Measurements from ENCODE around the gene OR51V1. TPM values are rescaled to one million over a fixed set of nuclear protein-coding genes. Genes with fewer than 3 reads are reported as not detected.

OR51V1 gene
- total RNA-seq, 1 experiment from 2014 or later = not detected

- Mint-ChIP-seq H3K36me3 (ENCODE audit: insufficient read depth, unreplicated experiment) (no peaks in the 10 kb centered on the region), H3K4me1 (ENCODE audit: low read depth, unreplicated experiment) (no peaks in the 10 kb centered on the region)
These were observed 29.3 kb upstream of the OR51V1 start for GRCh38 chr11:5229796-5230195.

DNA sequence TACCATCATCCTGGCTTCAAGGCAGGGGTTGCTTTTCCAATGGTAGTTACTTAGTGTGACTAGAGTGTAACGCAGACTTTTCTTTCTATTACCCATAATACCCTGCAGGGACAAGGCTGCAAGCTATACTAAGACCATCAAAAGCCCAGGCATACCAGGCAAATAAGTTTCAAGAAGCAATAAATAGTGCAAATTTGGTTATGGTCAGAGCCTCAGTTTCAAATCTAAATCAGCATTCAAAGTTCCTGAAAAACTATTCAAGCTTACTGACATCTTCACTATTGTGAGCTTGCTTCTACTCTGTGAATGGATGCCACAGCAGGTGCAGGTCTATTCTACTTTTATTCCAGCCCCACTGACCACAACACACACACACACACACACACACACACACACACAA lies 28.9 kb upstream of the OR51V1 start:
- Mint-ChIP-seq H3K27ac (ENCODE audit: unreplicated experiment) (no peak overlapping the region), H3K27me3 (ENCODE audit: unreplicated experiment) (no peaks in the 10 kb centered on the region), H3K36me3 (ENCODE audit: insufficient read depth, unreplicated experiment) (no peaks in the 10 kb centered on the region), H3K4me1 (ENCODE audit: low read depth, unreplicated experiment) (no peaks in the 10 kb centered on the region), H3K9me3 (ENCODE audit: low read depth, unreplicated experiment) (no peaks in the 10 kb centered on the region), H3K4me3 (ENCODE audit: low read depth, unreplicated experiment) (no peak overlapping the region)
- DNase-seq = no peak
- TF ChIP-seq, protein P1, sequence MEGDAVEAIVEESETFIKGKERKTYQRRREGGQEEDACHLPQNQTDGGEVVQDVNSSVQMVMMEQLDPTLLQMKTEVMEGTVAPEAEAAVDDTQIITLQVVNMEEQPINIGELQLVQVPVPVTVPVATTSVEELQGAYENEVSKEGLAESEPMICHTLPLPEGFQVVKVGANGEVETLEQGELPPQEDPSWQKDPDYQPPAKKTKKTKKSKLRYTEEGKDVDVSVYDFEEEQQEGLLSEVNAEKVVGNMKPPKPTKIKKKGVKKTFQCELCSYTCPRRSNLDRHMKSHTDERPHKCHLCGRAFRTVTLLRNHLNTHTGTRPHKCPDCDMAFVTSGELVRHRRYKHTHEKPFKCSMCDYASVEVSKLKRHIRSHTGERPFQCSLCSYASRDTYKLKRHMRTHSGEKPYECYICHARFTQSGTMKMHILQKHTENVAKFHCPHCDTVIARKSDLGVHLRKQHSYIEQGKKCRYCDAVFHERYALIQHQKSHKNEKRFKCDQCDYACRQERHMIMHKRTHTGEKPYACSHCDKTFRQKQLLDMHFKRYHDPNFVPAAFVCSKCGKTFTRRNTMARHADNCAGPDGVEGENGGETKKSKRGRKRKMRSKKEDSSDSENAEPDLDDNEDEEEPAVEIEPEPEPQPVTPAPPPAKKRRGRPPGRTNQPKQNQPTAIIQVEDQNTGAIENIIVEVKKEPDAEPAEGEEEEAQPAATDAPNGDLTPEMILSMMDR (IDR thresholded peaks at IDR 0.05; ENCODE audit: unreplicated experiment) = no peak
- no TSS peak for BruUV-seq (replicated peaks)
- CTCF ChIA-PET = no interaction called here
- intact Hi-C loops (cut with micrococcal nuclease; ENCODE audit: unreplicated experiment) = no loop called here

More at GRCh38 chr11:5229796-5230195, 29.3 kb upstream of the OR51V1 start:
- TF ChIP-seq, protein P1 (IDR thresholded peaks at IDR 0.05; ENCODE audit: unreplicated experiment) = no peak
- Mint-ChIP-seq H3K27me3 (ENCODE audit: unreplicated experiment) (no peaks in the 10 kb centered on the region), H3K9me3 (ENCODE audit: low read depth, unreplicated experiment) (no peaks in the 10 kb centered on the region), H3K4me3 (ENCODE audit: low read depth, unreplicated experiment) (no peak overlapping the region), H3K27ac (ENCODE audit: unreplicated experiment) (no peak overlapping the region)
- CTCF ChIA-PET = no interaction called here
- DNase-seq = no peak
- intact Hi-C loops (cut with micrococcal nuclease; ENCODE audit: unreplicated experiment) = no loop called here
- no TSS peak for BruUV-seq (replicated peaks)

DNA sequence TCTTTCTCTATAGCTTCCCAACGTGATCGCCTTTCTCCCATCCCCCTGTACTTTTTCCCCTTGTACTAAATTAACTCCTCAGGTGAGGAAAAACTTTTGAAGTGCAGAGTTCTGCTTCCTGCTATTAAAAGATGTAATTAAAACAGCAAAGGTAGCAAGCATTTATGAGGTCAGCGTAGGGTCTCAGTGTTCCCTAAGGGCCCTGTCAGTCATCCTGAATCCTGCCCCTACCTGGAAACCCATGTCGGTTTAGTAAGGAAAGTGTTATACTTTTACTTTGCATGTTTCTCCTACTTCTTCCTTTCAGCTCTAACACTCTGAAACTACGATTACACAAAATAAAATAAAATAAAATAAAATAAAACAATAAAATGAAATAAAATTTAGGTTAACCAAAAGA lies 27.6 kb upstream of the OR51V1 start:
- no TSS peak for BruUV-seq (replicated peaks)
- Mint-ChIP-seq H3K4me3 (ENCODE audit: low read depth, unreplicated experiment) (no peak overlapping the region), H3K9me3 (ENCODE audit: low read depth, unreplicated experiment) (no peaks in the 10 kb centered on the region), H3K27ac (ENCODE audit: unreplicated experiment) (no peak overlapping the region), H3K36me3 (ENCODE audit: insufficient read depth, unreplicated experiment) (no peaks in the 10 kb centered on the region), H3K4me1 (ENCODE audit: low read depth, unreplicated experiment) (no peaks in the 10 kb centered on the region), H3K27me3 (ENCODE audit: unreplicated experiment) (no peaks in the 10 kb centered on the region)
- TF ChIP-seq, protein P1 (IDR thresholded peaks at IDR 0.05; ENCODE audit: unreplicated experiment) = no peak
- intact Hi-C loops (cut with micrococcal nuclease; ENCODE audit: unreplicated experiment) = no loop called here
- CTCF ChIA-PET = no interaction called here
- DNase-seq = no peak

GRCh38 chr11:5227681-5228080 lies 27.2 kb upstream of the OR51V1 start:
- H3K27ac Mint-ChIP-seq (ENCODE audit: unreplicated experiment) = no peak overlapping the region
- DNase-seq = no peak
- TF ChIP-seq, protein P1 (IDR thresholded peaks at IDR 0.05; ENCODE audit: unreplicated experiment) = no peak
- H3K4me1 Mint-ChIP-seq (ENCODE audit: low read depth, unreplicated experiment) = no peaks in the 10 kb centered on the region
- no peaks in the 10 kb centered on the region for H3K27me3 Mint-ChIP-seq (ENCODE audit: unreplicated experiment)
- BruUV-seq (replicated peaks) = no TSS peak
- CTCF ChIA-PET = no interaction called here
- intact Hi-C loops (cut with micrococcal nuclease; ENCODE audit: unreplicated experiment) = no loop called here
- no peaks in the 10 kb centered on the region for H3K9me3 Mint-ChIP-seq (ENCODE audit: low read depth, unreplicated experiment)
- no peaks in the 10 kb centered on the region for H3K36me3 Mint-ChIP-seq (ENCODE audit: insufficient read depth, unreplicated experiment)
- H3K4me3 Mint-ChIP-seq (ENCODE audit: low read depth, unreplicated experiment) = no peak overlapping the region
